B cell (primary cell): ENCODE data around the gene SYNE2.

Source experiments
- EZH2 ChIP-seq: IDR thresholded peaks from 2 replicates; pipeline ENCODE4 v1.6.1; 2012; ENCODE audit warnings: borderline replicate concordance, low read depth, mild to moderate bottlenecking, moderate library complexity, low read length; ENCODE audit not compliant: insufficient read depth, poor library complexity, severe bottlenecking
- TF ChIP-seq, protein P1 (sequence below): fragments of 200-600 bp; IDR thresholded peaks from one replicate; pipeline ENCODE4 v1.8.0; 2022; ENCODE audit warnings: antibody characterized with exemption, mild to moderate bottlenecking

DNA sequence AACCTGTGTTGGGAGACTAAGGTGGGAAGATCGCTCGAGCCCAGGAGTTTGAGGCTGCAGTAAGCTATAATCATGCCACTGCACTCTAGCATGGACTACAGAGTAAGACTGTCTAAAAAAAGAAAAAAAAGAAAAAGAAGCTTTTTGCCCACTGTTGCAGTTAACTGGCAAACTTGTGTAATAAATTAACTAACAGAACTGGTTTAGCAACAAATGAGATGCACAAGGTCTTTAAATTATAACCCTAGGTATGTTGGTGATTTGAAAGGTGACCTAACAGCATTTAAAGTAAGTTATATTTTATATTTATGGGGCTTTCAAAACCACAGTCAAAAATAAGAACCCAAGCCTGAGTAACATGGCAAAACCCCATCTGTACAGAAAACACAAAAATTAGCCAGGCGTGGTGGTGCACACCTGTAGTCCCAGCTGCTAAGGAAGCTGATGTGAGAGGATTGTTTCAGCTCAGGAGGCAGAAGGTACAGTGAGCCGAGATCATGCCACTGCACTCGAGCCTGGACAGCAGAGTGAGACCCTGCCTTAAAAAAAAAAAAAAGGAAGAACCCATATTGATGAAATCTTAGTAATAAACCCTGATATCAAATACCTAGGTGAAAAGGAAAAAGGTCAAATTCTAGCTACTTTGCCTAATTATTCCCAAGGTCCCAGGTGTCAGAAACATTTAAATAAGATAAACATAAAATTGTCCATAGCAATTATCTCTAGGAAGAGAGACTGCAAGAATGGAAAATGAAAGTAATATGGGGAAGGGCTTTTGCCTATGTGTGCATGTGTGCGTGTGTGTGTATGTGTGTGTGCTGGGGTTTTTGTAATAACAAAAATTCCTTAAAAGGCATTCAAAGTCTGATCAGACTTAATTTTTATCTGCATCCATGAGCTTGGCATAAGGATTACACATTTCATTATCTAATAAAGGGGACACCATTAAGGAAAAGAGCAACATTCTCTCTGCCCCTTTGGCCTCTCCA is 15.4 kb downstream of the SYNE2 start:
- TF ChIP-seq EZH2, result no peak
- TF ChIP-seq, protein P1, sequence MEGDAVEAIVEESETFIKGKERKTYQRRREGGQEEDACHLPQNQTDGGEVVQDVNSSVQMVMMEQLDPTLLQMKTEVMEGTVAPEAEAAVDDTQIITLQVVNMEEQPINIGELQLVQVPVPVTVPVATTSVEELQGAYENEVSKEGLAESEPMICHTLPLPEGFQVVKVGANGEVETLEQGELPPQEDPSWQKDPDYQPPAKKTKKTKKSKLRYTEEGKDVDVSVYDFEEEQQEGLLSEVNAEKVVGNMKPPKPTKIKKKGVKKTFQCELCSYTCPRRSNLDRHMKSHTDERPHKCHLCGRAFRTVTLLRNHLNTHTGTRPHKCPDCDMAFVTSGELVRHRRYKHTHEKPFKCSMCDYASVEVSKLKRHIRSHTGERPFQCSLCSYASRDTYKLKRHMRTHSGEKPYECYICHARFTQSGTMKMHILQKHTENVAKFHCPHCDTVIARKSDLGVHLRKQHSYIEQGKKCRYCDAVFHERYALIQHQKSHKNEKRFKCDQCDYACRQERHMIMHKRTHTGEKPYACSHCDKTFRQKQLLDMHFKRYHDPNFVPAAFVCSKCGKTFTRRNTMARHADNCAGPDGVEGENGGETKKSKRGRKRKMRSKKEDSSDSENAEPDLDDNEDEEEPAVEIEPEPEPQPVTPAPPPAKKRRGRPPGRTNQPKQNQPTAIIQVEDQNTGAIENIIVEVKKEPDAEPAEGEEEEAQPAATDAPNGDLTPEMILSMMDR, result no peak
